Mesenchymal stem cell (in vitro differentiated cells and primary cell): Measurements from ENCODE around the gene AFF1.

Experiments
- DNase-seq: peaks from one replicate; pipeline ENCODE4 v3.0.0-alpha.2; 2013
- H2AFZ ChIP-seq: one replicate; pipeline ENCODE4 v1.6.1; 2013; ENCODE audit warnings: low read depth, mild to moderate bottlenecking, control low read depth, inconsistent platforms, low read length, moderate library complexity
- H2AK5ac ChIP-seq: 2 replicates; pipeline ENCODE4 v1.6.1; 2013; ENCODE audit warnings: low read length, moderate library complexity, mild to moderate bottlenecking, inconsistent platforms; ENCODE audit not compliant: severe bottlenecking
- H2BK120ac ChIP-seq: one replicate; pipeline ENCODE4 v1.6.1; 2013; ENCODE audit warnings: low read depth, mild to moderate bottlenecking, inconsistent platforms, low read length, moderate library complexity
- H2BK12ac ChIP-seq, 2 experiments: one replicate each; pipeline ENCODE4 v1.6.1; 2013; ENCODE audit warnings: inconsistent platforms in 2 of 2, low read length in 2 of 2, mild to moderate bottlenecking in 2 of 2, moderate library complexity in 2 of 2, control low read depth in 1 of 2
- H2BK15ac ChIP-seq: one replicate; pipeline ENCODE4 v1.6.1; 2013; ENCODE audit warnings: mild to moderate bottlenecking, low read depth, inconsistent platforms; ENCODE audit not compliant: poor library complexity, severe bottlenecking
- H2BK5ac ChIP-seq: 2 replicates; pipeline ENCODE4 v1.6.1; 2013; ENCODE audit warnings: low read depth, mild to moderate bottlenecking, low read length, control low read depth, inconsistent platforms; ENCODE audit not compliant: poor library complexity, severe bottlenecking
- H3K14ac ChIP-seq, 2 experiments: one replicate each; pipeline ENCODE4 v1.6.1; 2013; ENCODE audit warnings: inconsistent platforms in 2 of 2, low read length in 2 of 2, control low read depth in 1 of 2, mild to moderate bottlenecking in 1 of 2, moderate library complexity in 1 of 2
- H3K18ac ChIP-seq, 2 experiments: one replicate each; pipeline ENCODE4 v1.6.1; 2013; ENCODE audit warnings: inconsistent platforms in 2 of 2, low read length in 2 of 2, control low read depth in 1 of 2, low read depth in 1 of 2, mild to moderate bottlenecking in 1 of 2
- H3K23ac ChIP-seq, 2 experiments: one replicate each; pipeline ENCODE4 v1.6.1; 2013; ENCODE audit warnings: inconsistent platforms in 2 of 2, low read length in 2 of 2, mild to moderate bottlenecking in 2 of 2, moderate library complexity in 2 of 2, control low read depth in 1 of 2
- H3K27ac ChIP-seq: 2 replicates; pipeline ENCODE4 v1.5.1; 2013; ENCODE audit warnings: mild to moderate bottlenecking, moderate library complexity, low read length, control low read depth, inconsistent platforms; ENCODE audit not compliant: poor library complexity, severe bottlenecking
- H3K27me3 ChIP-seq, 2 experiments: 2 replicates each; pipeline versions ENCODE4 v1.6.1 to v1.7.0; 2013; ENCODE audit warnings: low read length in 2 of 2, mild to moderate bottlenecking in 2 of 2, moderate library complexity in 2 of 2, control low read depth in 1 of 2, inconsistent platforms in 1 of 2; ENCODE audit not compliant: control insufficient read depth in 1 of 2, insufficient read depth in 1 of 2
- H3K36me3 ChIP-seq, 2 experiments: 2 replicates each; pipeline versions ENCODE4 v1.6.1 to v1.7.0; 2013; ENCODE audit warnings: low read length in 2 of 2, control low read depth in 1 of 2, inconsistent platforms in 1 of 2, low read depth in 1 of 2, mild to moderate bottlenecking in 1 of 2; ENCODE audit not compliant: insufficient read depth in 2 of 2, control insufficient read depth in 1 of 2
- H3K4ac ChIP-seq, 2 experiments: one replicate each; pipeline ENCODE4 v1.6.1; 2013; ENCODE audit warnings: inconsistent platforms in 2 of 2, low read length in 2 of 2, mild to moderate bottlenecking in 2 of 2, moderate library complexity in 2 of 2, control low read depth in 1 of 2, low read depth in 1 of 2
- H3K4me1 ChIP-seq: 2 replicates; pipeline ENCODE4 v1.6.1; 2013; ENCODE audit warnings: low read depth, low read length, control low read depth; ENCODE audit not compliant: control insufficient read depth, insufficient read depth
- H3K4me2 ChIP-seq: 2 replicates; pipeline ENCODE4 v1.6.1; 2013; ENCODE audit warnings: low read length, mild to moderate bottlenecking, inconsistent platforms; ENCODE audit not compliant: poor library complexity, severe bottlenecking
- H3K4me3 ChIP-seq, 2 experiments: 2 replicates each; pipeline versions ENCODE4 v1.5.1 to v1.7.0; 2013; ENCODE audit warnings: low read length in 2 of 2, mild to moderate bottlenecking in 2 of 2, control low read depth in 1 of 2, low read depth in 1 of 2; ENCODE audit not compliant: insufficient read depth in 1 of 2
- H3K79me1 ChIP-seq: replicated peaks from 2 replicates; pipeline ENCODE4 v1.6.1; 2013; ENCODE audit warnings: mild to moderate bottlenecking, control low read depth, low read length, inconsistent platforms; ENCODE audit not compliant: poor library complexity, severe bottlenecking
- H3K9ac ChIP-seq: 2 replicates; pipeline ENCODE4 v1.7.0; 2013; ENCODE audit warnings: mild to moderate bottlenecking, low read length, moderate library complexity
- H3K9me3 ChIP-seq: 2 replicates; pipeline ENCODE4 v1.7.0; 2013; ENCODE audit warnings: mild to moderate bottlenecking, low read length; ENCODE audit not compliant: control insufficient read depth
- H4K8ac ChIP-seq: one replicate; pipeline ENCODE4 v1.6.1; 2013; ENCODE audit warnings: inconsistent platforms, mild to moderate bottlenecking, low read length, moderate library complexity
- H4K91ac ChIP-seq: one replicate; pipeline ENCODE4 v1.6.1; 2013; ENCODE audit warnings: mild to moderate bottlenecking, low read length, inconsistent platforms
- WGBS: methylation state at CpG from one replicate; pipeline ENCODE4 v1.1.7; 2013; ENCODE audit warnings: mixed read lengths; 5-methylcytosine and 5-hydroxymethylcytosine counted together

The AFF1 gene

DNA sequence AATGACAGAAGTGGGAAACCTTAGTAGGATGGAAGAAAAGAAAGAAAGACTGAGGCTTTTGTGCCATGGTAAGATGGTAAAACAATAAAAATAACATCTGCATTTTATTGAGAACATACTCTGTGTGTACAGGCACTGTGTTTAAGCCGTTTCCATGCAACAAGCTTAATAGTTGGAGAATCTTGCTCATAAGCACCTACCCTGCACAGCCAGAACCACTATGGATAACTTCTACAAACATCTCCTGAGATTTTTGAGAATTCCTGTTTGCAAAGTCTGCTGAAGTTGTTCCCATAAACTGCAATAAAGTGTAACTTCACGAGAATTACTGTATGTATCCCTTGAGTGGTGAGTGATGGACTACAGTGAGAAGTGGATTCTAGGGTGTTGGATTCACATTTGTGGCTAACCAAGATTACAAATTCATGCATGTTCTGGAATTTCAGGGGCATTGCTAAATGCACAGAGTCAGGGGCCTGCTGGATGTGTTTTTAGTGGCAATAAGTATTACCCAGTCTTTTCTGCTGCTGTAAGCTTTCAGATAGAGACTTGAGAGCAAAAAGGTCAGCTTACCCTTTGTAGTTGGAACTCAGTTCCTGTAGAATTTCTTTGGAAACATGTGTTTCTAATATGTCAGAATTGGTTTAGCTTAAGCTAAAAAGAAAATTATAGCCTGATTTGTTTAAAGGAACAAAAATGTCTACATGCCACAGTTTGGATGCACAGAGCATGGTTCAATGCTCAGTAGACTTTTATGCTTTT lies 132.5 kb downstream of the AFF1 start:
- no peak overlapping the region for H3K14ac ChIP-seq
- H3K4ac ChIP-seq: no peak overlapping the region
- no peak overlapping the region for H4K91ac ChIP-seq
- H3K9ac ChIP-seq: no peak overlapping the region
- no peak overlapping the region for H2BK12ac ChIP-seq
- H3K27ac ChIP-seq: no peak overlapping the region
- H2BK5ac ChIP-seq: no peak overlapping the region
- no peak overlapping the region for H2AK5ac ChIP-seq
- no peak overlapping the region for H3K4me3 ChIP-seq
- no peak overlapping the region for H3K4me2 ChIP-seq
- peaks cover 1% of the 10 kb centered on the region for H3K4me1 ChIP-seq
- peaks cover 25% of the 10 kb centered on the region for H3K79me1 ChIP-seq
- H3K27me3 ChIP-seq: no peaks in the 10 kb centered on the region
- no peak overlapping the region for H2BK15ac ChIP-seq
- WGBS: 93% methylated on average over 2 of the region's 2 CpGs
- H2AFZ ChIP-seq: no peak overlapping the region
- H3K9me3 ChIP-seq: no peaks in the 10 kb centered on the region
- H2BK120ac ChIP-seq: no peak overlapping the region
- no peak for DNase-seq
- no peak overlapping the region for H4K8ac ChIP-seq
- no peak overlapping the region for H3K18ac ChIP-seq
- H3K23ac ChIP-seq: no peak overlapping the region
- H3K36me3 ChIP-seq: peaks cover 0 to 3% of the 10 kb centered on the region in 2 experiments

DNA sequence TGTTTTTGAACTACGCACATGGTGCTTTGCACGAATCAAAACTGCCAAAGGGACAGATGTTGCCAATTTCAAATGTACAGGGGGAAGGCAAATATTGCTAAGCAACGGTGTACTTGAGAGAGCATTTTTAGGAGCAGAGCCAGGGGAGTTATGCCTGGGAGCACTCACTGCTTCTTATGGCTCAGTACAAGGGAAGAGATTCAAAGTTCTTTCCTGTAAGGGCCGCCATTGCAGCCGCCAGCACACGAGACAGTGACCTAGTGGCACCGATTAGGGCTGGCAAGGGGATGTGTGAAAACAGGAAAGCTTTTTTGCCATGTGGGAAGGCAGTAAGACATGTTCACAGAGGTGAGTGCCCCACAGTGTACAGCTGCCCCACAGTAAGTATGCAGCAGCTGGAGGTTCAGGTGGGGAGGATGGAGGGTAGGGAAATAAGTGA lies 133.8 kb downstream of the AFF1 start:
- Histone ChIP-seq H3K79me1 (peaks cover 28% of the 10 kb centered on the region), H3K27ac (no peak overlapping the region), H3K4me3 (no peak overlapping the region), H4K8ac (no peak overlapping the region), H3K36me3 (no peaks in the 10 kb centered on the region), H3K4me2 (no peak overlapping the region), H3K4ac (no peak overlapping the region), H3K18ac (no peak overlapping the region), H2BK120ac (no peak overlapping the region), H3K4me1 (peaks cover 1% of the 10 kb centered on the region), H4K91ac (no peak overlapping the region), H2BK15ac (no peak overlapping the region), H3K14ac (no peak overlapping the region), H3K27me3 (no peaks in the 10 kb centered on the region), H3K23ac (no peak overlapping the region), H2BK12ac (no peak overlapping the region), H3K9ac (no peak overlapping the region), H3K9me3 (no peaks in the 10 kb centered on the region), H2AFZ (no peak overlapping the region), H2AK5ac (no peak overlapping the region), H2BK5ac (no peak overlapping the region)
- WGBS: 93% methylated on average over 7 of the region's 7 CpGs
- no peak for DNase-seq

- Histone ChIP-seq H3K4ac (no peak overlapping the region), H3K4me3 (no peak overlapping the region), H2AFZ (no peak overlapping the region), H2BK15ac (no peak overlapping the region), H3K36me3 (no peaks in the 10 kb centered on the region), H3K4me2 (no peak overlapping the region), H2BK120ac (no peak overlapping the region), H4K91ac (no peak overlapping the region), H3K14ac (no peak overlapping the region), H3K9me3 (no peaks in the 10 kb centered on the region), H3K27me3 (no peaks in the 10 kb centered on the region), H3K79me1 (peaks cover 33% of the 10 kb centered on the region), H3K27ac (no peak overlapping the region), H2BK5ac (no peak overlapping the region), H3K9ac (no peak overlapping the region), H3K4me1 (peaks cover 3% of the 10 kb centered on the region), H2BK12ac (no peak overlapping the region), H3K18ac (no peak overlapping the region), H2AK5ac (no peak overlapping the region), H4K8ac (no peak overlapping the region), H3K23ac (no peak overlapping the region)
- WGBS: 84% methylated on average over 1 of the region's 3 CpGs
- DNase-seq: no peak
These were observed 134.4 kb downstream of the AFF1 start for GRCh38 chr4:87069037-87069742.

DNA sequence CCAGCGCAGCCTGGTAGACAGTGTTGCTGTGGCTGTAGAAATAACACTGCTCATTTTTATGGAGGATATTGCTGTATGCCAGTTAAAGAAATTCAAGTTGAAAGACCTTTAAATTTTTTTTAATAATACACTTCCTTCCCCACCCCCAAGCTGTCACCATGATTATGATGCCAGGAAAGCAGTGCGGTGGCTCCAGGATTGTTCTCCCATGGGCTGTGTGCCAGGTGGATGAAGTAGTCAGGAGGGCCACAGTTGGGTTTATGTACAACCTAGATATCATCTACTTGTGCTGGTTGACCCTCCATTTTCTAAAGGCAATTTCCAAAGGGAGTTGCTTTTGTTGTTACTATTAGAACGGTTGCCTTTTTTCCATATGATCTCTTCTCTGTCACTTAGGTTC lies 136.6 kb downstream of the AFF1 start:
- H3K14ac ChIP-seq: no peak overlapping the region
- no peak overlapping the region for H2AFZ ChIP-seq
- H3K27ac ChIP-seq: no peak overlapping the region
- no peaks in the 10 kb centered on the region for H3K27me3 ChIP-seq
- H3K18ac ChIP-seq: no peak overlapping the region
- no peak overlapping the region for H2AK5ac ChIP-seq
- H2BK120ac ChIP-seq: no peak overlapping the region
- peaks cover 3% of the 10 kb centered on the region for H3K4me1 ChIP-seq
- H3K4ac ChIP-seq: no peak overlapping the region
- DNase-seq: no peak
- no peaks in the 10 kb centered on the region for H3K9me3 ChIP-seq
- H3K9ac ChIP-seq: no peak overlapping the region
- no peak overlapping the region for H3K23ac ChIP-seq
- no peak overlapping the region for H3K4me3 ChIP-seq
- no peak overlapping the region for H2BK15ac ChIP-seq
- H4K91ac ChIP-seq: no peak overlapping the region
- H4K8ac ChIP-seq: no peak overlapping the region
- H3K79me1 ChIP-seq: peaks cover 26% of the 10 kb centered on the region
- no peak overlapping the region for H3K4me2 ChIP-seq
- no peak overlapping the region for H2BK12ac ChIP-seq
- H3K36me3 ChIP-seq: no peaks in the 10 kb centered on the region
- H2BK5ac ChIP-seq: no peak overlapping the region
- 100% methylated on average over 2 of the region's 3 CpGs for WGBS
